GM19193 (cell line): ENCODE measurements around the gene MYOM3.

ENCODE experiments used
- POLR2A ChIP-seq: IDR thresholded peaks from 4 replicates; pipeline ENCODE4 v1.6.1; 2011; ENCODE audit not compliant: insufficient read depth, insufficient read length; ENCODE audit errors: extremely low read depth

Gene MYOM3

DNA sequence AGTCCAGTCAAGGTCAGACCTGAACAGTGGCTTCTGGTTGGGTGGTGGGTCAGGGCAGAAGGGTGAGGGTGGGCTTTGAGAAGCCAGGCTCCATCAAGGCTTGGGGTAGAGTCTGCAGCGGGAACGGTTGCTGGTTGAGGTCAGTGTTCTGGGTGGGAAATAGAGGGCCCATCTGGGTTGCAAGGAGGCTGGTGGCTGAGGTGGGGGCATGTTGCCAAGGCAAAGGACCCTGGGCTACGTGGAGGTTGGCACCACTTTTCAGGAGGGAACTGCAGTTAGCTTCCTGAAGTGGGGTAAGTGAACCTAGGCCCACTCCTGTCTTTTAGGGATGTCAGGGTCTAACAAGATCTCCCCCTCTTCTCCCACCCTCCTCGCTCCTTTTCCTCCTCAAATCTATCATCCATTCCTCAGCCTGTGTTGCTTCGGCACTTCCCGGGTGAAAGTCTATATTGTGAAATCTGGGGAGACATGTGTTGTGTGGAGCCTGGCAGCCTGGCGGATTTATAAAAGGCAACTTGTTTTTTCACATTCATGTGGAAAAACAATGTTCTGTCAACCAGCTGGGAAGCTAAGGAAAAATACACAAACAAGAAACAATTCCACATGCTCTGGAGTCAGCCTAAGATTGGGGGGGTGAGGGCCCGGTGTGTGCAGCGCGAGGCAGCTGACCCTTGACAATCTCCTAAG, 29.5 kb upstream of the MYOM3 start:
- no peak for TF ChIP-seq POLR2A

DNA sequence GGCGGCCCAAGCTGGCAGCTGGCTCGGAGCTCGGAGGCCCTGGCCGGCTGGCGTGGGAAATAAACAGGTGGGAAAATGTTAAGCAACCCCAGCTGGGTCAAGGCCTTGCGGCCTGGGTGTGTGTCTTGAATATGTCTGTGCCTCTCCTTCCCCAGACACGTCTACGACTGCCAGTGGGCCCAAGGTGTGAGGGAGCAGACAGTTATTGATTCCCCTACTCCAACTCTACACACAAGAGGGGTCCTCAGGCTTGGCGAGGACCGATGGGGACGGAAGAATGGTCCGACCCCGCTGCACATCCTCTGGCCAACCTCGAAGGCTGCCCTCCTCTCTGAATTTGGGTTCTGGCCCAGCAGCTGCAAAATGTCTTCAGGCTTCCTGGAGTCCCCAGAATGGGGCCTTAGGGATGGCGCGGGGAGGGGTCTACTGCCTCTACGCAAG, 28.8 kb upstream of the MYOM3 start:
- no peak for TF ChIP-seq POLR2A

DNA sequence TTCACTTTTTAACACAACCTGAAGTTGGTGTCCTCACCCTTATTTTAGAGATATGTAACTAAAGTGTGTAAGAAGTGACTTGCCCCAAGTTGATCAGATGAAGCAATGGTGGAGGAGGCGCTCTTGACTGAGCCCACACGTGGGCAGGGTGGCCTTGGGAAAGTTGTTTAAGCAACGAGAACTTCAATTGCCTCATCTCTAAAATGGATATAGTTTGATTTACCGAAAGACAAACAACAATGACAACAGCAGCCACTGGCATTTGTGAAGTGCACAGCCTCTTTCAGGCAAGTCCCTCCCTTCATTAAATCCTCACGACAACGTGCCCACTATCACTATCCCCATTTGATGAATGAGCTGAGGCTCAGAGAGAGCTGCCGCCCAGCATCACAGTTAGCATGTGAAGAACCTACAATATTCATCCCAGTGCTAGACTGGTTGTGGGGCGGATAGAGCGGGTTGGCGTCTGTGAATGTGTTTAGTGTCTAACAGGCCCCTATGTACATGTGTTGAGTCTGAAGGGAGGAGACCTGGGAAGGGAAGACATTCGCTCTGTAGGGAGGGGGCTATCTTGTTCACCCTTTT, 28.0 kb upstream of the MYOM3 start:
- TF ChIP-seq POLR2A = no peak

DNA sequence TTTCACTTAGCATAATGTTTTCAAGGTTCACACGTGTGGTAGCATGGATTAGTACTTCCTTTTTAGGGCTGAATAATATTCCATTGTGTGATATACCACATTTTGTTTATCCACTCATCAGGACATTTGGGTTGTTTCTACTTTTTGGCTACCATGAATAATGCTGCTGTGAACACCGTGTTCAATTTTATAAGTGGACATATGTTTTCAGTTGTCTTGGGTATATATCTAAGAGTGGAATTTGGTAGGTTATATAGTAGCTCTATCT, 27.2 kb upstream of the MYOM3 start:
- no peak for TF ChIP-seq POLR2A

DNA sequence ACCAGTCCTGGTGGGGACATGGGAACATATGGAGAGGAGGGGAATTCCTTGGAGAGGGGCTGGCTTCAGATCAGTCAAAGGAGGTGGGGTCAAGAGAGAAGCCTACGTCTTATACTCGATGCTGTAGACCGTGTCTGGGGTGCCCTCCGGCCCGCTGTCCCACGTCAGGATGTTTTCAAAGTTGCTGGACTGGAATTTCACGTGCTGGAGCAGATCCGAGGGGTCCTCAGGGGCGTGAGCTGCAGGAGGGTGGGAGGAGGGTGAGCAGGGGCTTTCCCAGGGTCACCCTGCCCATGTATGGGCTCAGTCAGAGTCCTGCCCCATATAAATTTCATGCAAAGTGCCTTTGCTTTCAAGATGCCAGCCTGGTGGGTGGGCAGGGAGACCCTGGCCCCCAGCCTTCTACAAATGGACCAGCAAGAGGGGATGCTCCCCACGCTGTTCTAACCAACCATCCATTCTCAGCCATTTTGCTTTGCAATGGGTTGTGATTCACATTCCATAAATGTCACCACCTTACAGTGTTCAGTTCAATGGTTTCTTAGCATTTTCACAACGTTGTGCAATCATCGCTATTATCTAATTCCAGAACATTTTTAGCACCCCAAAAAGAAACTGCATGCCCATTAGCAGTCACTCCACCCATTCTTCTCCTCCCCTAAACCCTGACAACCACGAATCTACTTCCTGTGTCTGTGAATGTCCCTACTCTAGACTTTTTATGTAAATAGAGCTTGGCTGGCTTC, 26.7 kb upstream of the MYOM3 start:
- TF ChIP-seq POLR2A = no peak

DNA sequence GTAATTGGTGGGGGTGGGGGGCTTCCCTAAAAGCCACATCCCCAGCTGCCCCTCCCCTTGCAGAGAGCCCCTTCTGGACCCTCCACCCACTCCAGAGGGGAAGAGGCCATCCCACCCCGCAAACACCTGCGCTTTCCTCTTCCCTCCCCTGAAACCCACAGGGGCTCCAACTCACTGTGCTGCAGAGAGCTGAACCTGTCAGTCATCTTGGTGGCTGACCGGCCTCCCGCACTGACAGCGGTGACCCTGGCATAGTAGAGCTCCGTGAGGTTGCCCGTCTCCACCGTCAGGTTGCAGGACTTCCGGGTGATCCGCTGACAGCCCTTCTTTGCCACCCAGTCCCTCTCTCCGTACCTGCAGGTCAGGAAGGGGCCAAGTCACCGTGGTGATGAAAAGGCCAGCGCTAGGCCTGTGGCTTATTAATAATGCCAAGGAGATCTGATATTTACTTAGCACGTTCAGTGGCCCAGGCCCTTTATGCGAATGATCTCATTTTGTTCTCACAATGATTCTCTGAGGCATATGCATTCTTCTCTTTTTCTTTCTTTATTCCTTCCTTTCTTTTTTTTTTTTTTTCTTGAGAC, 25.1 kb upstream of the MYOM3 start:
- TF ChIP-seq POLR2A = no peak

DNA sequence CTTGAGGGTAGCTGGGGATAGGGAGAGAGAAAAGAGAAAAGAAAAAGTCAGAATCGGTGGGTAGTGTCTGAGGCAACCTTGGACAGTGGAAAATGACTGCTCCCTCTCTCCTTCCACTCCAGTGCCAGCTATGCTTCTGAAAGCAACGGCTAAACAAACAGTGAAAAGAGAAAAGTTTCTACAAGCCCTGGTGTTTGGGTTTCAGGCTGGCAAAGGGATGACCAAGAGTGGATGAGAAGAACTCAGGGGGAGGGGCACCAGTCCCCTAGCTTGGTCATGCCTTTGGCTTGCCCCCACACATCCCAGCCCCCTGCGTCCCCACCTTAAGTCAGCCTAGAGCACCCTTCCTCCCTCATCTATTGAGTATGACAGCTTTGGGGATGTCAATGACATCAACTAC, 22.4 kb upstream of the MYOM3 start:
- TF ChIP-seq POLR2A = no peak

DNA sequence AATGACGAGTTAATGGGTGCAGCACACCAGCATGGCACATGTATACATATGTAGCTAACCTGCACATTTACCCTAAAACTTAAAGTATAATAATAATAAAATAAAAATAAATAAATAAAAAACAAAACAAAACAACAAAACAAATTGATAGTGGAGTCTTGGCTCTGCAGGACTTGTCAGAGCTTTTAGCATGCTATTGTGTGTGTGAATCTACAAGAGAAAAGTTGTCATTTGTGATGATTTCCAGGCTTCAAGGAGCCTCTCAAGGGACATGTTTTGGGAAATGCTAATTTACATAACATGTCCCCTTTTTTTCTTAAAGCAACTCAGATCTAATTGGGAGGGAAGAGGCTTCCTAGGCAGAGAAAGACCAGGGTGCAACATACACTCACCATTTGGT, 21.9 kb upstream of the MYOM3 start:
- no peak for TF ChIP-seq POLR2A

DNA sequence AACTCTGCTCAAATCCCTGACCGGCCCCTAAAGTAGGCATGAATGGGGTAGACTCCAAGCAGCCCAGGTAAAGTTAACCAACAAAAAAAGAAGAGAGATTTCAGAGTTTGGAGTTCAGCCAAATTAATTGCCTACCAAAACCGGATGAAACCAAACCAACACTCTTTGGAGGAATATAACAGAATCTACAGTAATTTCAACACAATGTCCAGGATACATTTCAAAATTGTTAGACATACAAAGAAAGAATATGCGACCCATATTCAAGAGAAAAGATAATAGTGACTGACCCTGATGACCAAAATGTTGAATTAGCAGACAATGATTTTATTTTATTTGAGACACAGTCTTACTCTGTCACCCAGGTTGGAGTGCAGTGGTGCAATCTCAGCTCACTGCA, 18.4 kb upstream of the MYOM3 start:
- no peak for TF ChIP-seq POLR2A

DNA sequence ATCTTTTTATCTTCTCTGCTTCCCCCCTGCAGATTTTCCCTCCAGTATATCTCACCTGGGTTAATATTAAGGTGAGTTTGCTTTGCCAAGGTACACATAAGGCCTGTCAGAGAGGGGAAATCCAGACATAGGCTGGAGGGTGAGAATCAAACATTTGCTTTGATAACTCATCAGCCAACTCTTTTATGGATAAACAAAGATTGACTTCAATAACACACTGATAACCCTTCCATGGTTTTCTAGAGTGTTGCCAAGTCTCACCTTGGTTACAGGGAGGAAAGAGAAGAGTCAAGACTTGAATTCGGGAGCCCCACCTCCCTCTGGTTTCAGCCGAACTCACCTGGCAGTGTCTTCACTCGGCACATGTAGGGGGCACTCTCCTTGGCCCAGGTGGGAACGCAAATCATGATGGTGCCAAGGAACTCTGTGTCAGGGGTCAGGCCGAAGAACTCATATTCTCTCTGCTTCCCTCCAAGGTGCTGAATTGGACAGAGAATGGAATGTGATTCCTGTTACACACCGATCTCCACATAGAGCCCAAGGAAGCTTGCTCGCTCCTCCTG, 15.9 kb upstream of the MYOM3 start:
- TF ChIP-seq POLR2A = no peak

DNA sequence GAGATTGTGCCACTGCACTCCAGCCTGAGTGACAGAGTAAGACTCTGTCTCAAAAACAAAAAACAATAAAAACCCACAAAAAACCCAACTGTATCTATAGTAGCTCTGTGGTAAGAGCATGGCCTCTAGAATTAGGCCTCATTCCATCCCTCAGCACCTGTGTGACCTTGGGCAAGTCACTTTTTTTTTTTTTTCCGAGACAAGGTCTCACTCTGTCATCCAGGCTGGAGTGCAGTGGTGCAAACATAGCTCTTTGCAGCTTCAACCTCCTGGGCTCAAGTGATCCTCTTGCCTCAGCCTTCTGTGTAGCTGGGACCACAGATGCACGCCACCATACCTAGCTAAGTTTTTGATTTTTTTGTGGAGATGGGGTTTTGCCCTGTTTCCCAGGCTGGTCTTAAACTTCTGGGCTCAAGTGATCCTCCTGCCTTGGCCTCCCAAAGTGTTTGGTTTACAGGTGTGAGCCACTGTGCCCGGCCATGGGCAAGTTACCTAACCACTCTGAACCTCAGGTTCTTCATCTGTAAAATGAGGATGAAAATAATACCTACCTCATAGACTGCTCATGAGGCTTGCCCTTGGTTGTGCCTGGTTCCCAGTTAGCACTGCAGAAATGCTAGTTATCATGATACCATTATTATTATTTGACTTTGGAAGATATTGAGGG, 15.3 kb upstream of the MYOM3 start:
- no peak for TF ChIP-seq POLR2A

DNA sequence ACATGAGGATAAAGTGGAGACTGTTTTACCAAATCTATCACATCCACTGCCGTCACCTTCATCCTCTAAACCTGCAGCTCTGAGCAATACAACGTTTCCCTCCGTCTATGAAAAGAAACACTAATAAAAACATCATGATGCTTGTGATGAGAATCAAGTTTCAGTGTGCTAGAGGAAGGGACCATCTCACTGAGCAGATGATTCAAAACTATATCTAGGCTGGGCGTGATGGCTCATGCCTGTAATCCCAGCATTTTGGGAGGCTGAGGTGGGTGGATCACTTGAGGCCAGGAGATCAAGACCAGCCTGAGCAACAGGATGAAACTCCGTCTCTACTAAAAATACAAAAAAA, 14.7 kb upstream of the MYOM3 start:
- no peak for TF ChIP-seq POLR2A

DNA sequence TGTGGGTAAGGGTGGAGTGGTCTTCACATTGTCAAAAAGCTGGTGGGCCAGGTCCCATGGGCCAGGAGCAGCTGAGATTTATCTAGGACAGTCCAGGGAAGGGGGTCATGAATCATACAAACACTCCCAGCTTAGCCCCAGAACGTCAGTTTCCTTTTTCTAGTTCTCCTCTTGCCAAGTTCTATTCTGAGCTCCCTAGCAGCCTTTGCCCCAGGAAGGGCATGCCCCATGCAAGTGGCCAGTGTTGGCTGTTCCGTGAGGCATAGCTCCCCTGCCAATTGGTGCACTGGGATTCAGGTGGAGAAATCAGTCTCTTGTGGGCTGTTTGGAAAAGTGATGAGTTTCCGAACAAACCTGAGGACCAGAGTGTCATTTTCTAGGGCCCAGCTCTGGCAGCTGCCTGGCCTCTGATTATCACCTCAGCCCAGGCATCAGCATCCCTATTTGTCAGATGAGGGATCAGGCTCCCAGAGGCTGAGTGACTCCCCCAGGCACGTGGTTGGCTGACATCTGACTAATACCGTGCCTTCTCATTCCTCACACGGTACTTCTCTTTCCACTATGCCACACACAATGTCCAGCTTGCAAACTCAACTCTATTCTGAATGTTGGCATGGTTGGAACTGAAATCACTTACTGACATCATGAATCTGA, 14.2 kb upstream of the MYOM3 start:
- no peak for TF ChIP-seq POLR2A

DNA sequence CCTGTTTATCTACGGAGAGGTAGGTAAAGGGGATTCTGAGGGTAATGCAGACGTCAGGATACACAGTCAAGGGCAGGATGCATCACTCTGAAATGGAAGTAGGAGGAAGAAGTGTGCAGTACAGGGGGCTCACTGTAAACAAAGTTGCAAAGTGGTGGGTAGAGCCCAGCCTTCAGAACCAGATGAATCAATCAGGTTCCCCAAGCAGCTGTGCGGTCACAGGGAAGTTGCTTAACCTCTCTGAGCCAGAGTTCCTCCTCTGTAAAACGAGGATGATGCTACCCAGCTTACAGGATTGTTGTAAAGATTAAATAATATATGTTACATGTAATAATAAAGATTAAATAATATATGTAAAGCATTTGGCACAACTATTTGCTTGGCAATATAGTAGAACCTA, 13.5 kb upstream of the MYOM3 start:
- no peak for TF ChIP-seq POLR2A

DNA sequence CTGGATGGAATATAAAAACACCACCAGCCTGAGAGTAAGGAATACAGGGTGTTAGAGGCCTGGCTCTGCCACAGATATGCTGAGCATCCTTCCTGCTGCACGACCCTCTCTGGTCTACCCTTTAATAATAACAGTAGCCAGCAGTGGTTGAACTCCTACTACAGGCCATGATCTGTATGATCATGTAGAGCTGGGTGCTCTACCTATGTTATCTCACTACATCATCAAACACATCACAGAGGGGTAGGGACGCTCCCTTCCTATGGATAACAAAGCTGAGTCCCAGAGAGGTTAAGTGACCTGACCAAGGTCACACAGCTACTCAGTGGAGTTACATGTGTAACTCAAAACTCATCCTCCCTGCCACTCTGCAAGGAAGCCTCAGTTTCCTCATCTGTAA, 13.0 kb upstream of the MYOM3 start:
- no peak for TF ChIP-seq POLR2A

DNA sequence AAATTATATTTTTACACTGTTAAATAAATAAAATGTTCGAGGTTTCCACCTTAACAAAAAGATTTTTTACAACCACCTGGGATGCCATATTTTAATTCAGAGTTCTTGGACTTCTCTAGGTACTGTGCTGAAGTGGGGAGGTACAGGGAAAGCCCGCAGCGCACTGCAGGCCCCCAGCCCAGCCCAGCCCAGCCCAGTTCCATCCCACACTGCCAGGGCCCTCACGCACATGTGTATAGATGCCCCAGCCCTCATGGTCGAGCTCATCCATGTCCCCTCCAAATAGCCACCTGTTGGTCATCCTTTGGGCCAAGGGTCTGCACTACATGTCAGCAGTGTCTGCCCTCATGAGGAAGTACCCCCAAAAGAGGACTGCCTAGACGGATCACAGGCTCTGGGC, 11.7 kb upstream of the MYOM3 start:
- TF ChIP-seq POLR2A = no peak

DNA sequence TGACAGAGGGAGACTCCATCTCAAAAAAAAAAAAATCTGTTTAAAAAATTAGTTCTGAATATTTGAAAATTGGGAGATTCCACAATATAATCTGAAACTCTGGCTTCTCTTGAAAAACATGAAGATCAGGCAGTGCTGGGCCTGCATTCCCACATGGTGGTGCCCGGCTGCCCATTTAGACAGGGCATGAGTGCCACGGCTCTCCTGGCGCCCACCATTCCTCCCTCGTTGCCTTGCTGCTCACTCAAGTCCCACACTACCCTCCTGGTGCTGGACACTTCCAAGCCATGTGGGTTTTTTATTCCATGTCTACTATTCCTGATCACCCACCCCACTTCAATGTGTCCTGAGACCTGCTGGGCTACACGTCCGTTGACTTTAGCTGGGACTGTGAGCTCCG, 10.8 kb upstream of the MYOM3 start:
- no peak for TF ChIP-seq POLR2A
